Measurements from ENCODE around the gene CYB561D2.

DNA sequence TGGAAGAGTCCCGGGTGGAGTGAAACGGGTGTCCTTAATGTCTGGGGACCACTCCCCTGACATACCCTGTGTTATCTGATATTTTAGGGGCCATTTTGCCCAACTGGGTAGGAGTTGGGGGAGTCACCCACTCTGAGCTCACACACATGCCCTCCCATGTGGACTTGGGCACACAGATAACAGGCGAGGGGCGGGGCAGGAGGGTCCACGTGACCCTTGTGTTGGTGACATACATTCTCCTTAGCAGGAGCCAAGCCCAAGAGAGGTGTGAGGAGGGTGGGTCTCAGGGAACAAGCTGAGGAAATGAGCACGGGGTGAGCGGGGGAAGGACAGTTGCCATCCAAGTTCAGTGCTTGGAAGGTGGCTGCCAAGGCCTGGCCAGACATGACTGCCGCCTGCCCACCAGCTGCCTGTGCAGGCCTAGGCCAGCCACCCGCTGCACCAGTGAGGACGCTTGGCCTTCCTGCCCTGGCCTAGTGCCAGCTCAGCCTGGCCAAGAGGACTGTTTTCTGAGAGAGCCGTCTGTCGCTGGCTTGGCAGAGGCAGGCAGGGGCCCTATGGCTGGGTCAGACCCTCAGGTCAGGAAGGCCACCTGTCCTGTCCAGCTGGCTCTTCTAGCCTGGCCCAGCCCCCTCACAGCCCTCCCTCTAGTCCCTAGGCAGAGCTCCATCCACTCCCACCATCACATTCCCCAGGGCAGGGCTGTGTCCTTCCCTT lies 40.0 kb downstream of the CYB561D2 start:
- TF ChIP-seq, protein P1, sequence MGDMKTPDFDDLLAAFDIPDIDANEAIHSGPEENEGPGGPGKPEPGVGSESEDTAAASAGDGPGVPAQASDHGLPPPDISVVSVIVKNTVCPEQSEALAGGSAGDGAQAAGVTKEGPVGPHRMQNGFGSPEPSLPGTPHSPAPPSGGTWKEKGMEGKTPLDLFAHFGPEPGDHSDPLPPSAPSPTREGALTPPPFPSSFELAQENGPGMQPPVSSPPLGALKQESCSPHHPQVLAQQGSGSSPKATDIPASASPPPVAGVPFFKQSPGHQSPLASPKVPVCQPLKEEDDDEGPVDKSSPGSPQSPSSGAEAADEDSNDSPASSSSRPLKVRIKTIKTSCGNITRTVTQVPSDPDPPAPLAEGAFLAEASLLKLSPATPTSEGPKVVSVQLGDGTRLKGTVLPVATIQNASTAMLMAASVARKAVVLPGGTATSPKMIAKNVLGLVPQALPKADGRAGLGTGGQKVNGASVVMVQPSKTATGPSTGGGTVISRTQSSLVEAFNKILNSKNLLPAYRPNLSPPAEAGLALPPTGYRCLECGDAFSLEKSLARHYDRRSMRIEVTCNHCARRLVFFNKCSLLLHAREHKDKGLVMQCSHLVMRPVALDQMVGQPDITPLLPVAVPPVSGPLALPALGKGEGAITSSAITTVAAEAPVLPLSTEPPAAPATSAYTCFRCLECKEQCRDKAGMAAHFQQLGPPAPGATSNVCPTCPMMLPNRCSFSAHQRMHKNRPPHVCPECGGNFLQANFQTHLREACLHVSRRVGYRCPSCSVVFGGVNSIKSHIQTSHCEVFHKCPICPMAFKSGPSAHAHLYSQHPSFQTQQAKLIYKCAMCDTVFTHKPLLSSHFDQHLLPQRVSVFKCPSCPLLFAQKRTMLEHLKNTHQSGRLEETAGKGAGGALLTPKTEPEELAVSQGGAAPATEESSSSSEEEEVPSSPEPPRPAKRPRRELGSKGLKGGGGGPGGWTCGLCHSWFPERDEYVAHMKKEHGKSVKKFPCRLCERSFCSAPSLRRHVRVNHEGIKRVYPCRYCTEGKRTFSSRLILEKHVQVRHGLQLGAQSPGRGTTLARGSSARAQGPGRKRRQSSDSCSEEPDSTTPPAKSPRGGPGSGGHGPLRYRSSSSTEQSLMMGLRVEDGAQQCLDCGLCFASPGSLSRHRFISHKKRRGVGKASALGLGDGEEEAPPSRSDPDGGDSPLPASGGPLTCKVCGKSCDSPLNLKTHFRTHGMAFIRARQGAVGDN (CRISPR knock-in tag; IDR thresholded peaks at IDR 0.05) = peak; percentile 17; the same call in 1 of the 2 replicates
- TF ChIP-seq, protein P2, sequence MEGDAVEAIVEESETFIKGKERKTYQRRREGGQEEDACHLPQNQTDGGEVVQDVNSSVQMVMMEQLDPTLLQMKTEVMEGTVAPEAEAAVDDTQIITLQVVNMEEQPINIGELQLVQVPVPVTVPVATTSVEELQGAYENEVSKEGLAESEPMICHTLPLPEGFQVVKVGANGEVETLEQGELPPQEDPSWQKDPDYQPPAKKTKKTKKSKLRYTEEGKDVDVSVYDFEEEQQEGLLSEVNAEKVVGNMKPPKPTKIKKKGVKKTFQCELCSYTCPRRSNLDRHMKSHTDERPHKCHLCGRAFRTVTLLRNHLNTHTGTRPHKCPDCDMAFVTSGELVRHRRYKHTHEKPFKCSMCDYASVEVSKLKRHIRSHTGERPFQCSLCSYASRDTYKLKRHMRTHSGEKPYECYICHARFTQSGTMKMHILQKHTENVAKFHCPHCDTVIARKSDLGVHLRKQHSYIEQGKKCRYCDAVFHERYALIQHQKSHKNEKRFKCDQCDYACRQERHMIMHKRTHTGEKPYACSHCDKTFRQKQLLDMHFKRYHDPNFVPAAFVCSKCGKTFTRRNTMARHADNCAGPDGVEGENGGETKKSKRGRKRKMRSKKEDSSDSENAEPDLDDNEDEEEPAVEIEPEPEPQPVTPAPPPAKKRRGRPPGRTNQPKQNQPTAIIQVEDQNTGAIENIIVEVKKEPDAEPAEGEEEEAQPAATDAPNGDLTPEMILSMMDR (CRISPR knock-in tag; IDR thresholded peaks at IDR 0.05) = no peak
- TF ChIP-seq TCF7L2 (IDR thresholded peaks at IDR 0.05; ENCODE audit: low read depth, low read length) (no peak), ATAD3A (CRISPR knock-in tag; IDR thresholded peaks at IDR 0.05) (no peak)
